A673 (cell line): ENCODE data around the gene FBXL17. TPM values are rescaled to one million over a fixed set of nuclear protein-coding genes. Genes with fewer than 3 reads are reported as not detected.

ENCODE experiments used
- BruUV-seq: library from RNA; stranded (reverse); fragments of 400-500 nt; replicated peaks from 2 replicates; lab custom pipeline; 2021; lab: Mats Ljungman, UMichigan
- CTCF ChIA-PET: fragments of 300-600 bp; sonication (Branson Sonifier 250); formaldehyde crosslinking; loops from one replicate; lab custom pipeline; 2022; ENCODE audit warnings: antibody characterized with exemption; lab: Charles Lee
- POLR2A ChIA-PET: fragments of 300-600 bp; sonication (Branson Sonifier 250); formaldehyde crosslinking; loops from one replicate; lab custom pipeline; 2022; ENCODE audit warnings: antibody characterized with exemption; ENCODE audit not compliant: low non-redundant PET; lab: Charles Lee
- DNase-seq: peaks from one replicate; pipeline ENCODE4 v3.0.0-alpha.2; 2015; ENCODE audit warnings: low spot score
- H3K27ac ChIP-seq: fragments of 200-600 bp; sonication (generic); 2 replicates; pipeline ENCODE4 v1.5.1; 2016; ENCODE audit warnings: mixed run types, low read depth, mild to moderate bottlenecking, mixed read lengths, antibody characterized with exemption, low read length; ENCODE audit not compliant: poor library complexity, severe bottlenecking
- H3K27me3 ChIP-seq: fragments of 200-600 bp; sonication (generic); replicated peaks from 2 replicates; pipeline ENCODE4 v1.6.1; 2017; ENCODE audit warnings: mixed run types, low read depth, mild to moderate bottlenecking, mixed read lengths, antibody characterized with exemption, low read length; ENCODE audit not compliant: insufficient read depth, poor library complexity
- H3K36me3 ChIP-seq: fragments of 200-600 bp; sonication (generic); 2 replicates; pipeline ENCODE4 v1.6.1; 2016; ENCODE audit warnings: mixed run types, mild to moderate bottlenecking, mixed read lengths, antibody characterized with exemption, low read length; ENCODE audit not compliant: insufficient read depth, poor library complexity, severe bottlenecking
- H3K4me1 ChIP-seq: fragments of 200-600 bp; sonication (generic); 2 replicates; pipeline ENCODE4 v1.6.1; 2017; ENCODE audit warnings: mixed run types, mild to moderate bottlenecking, mixed read lengths, antibody characterized with exemption, low read length; ENCODE audit not compliant: insufficient read depth, poor library complexity, severe bottlenecking
- H3K4me3 ChIP-seq: fragments of 200-600 bp; sonication (generic); 2 replicates; pipeline ENCODE4 v1.5.1; 2016; ENCODE audit warnings: low read depth, mixed run types, mild to moderate bottlenecking, mixed read lengths, low read length; ENCODE audit not compliant: poor library complexity, severe bottlenecking
- H3K9me3 ChIP-seq: fragments of 200-600 bp; sonication (generic); 2 replicates; pipeline ENCODE4 v1.6.1; 2016; ENCODE audit warnings: mixed run types, low read depth, mild to moderate bottlenecking, mixed read lengths, antibody characterized with exemption, low read length; ENCODE audit not compliant: poor library complexity, severe bottlenecking
- EZH2 ChIP-seq: fragments of 200-600 bp; sonication (generic); IDR thresholded peaks from 2 replicates; pipeline ENCODE4 v1.6.1; 2017; ENCODE audit warnings: borderline replicate concordance, low read depth, mild to moderate bottlenecking, mixed read lengths, antibody characterized with exemption, low read length; ENCODE audit not compliant: poor library complexity, severe bottlenecking
- intact Hi-C: fragments of 100-400 bp; cut with micrococcal nuclease; formaldehyde crosslinking; loops from one replicate; pipeline ENCODE4 v1.10.0; 2022; ENCODE audit not compliant: unreplicated experiment
- total RNA-seq: library from RNA; stranded (reverse); gene quantifications from 2 replicates; pipeline ENCODE4 v1.2.3, GENCODE V29; 2021
- TF ChIP-seq, protein P1 (sequence below): fragments of 300-800, 200-600 bp; sonication (generic); conservative IDR thresholded peaks from 2 replicates; pipeline ENCODE4 v1.5.1; 2017; ENCODE audit warnings: low read depth, mild to moderate bottlenecking, antibody characterized with exemption, low read length, moderate library complexity, mixed read lengths

Gene FBXL17
- total RNA-seq, 1 experiment from 2014 or later = 5.7 TPM

DNA sequence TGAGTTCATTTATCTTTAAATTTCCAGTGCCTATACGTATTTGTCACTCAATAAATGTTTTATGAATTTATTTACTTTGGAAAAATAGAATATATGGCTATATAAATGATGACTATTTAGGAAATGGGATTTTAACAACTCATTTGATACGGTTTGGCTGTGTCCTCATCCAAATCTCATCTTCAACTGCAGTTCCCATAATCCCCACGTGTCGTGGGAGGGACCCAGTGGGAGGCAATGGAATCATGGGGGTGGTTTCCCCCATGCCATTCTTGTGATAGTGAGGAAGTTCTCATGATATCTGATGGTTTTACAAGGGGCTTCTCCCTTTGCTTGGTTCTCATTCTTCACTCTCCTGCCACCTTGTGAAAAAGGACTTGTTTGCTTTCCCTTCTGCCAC, 523.6 kb downstream of the FBXL17 start:
- Histone ChIP-seq H3K9me3 (no peaks in the 10 kb centered on the region), H3K4me1 (no peaks in the 10 kb centered on the region), H3K27me3 (no peaks in the 10 kb centered on the region), H3K4me3 (no peak overlapping the region), H3K27ac (no peak overlapping the region), H3K36me3 (no peaks in the 10 kb centered on the region)
- ChIA-PET POLR2A (no interaction called here), CTCF (no interaction called here)
- intact Hi-C loops = no loop called here
- TF ChIP-seq, protein P1, sequence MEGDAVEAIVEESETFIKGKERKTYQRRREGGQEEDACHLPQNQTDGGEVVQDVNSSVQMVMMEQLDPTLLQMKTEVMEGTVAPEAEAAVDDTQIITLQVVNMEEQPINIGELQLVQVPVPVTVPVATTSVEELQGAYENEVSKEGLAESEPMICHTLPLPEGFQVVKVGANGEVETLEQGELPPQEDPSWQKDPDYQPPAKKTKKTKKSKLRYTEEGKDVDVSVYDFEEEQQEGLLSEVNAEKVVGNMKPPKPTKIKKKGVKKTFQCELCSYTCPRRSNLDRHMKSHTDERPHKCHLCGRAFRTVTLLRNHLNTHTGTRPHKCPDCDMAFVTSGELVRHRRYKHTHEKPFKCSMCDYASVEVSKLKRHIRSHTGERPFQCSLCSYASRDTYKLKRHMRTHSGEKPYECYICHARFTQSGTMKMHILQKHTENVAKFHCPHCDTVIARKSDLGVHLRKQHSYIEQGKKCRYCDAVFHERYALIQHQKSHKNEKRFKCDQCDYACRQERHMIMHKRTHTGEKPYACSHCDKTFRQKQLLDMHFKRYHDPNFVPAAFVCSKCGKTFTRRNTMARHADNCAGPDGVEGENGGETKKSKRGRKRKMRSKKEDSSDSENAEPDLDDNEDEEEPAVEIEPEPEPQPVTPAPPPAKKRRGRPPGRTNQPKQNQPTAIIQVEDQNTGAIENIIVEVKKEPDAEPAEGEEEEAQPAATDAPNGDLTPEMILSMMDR = no peak
- TF ChIP-seq EZH2 = no peak
- DNase-seq = peak; percentile 9
- BruUV-seq = no TSS peak

DNA sequence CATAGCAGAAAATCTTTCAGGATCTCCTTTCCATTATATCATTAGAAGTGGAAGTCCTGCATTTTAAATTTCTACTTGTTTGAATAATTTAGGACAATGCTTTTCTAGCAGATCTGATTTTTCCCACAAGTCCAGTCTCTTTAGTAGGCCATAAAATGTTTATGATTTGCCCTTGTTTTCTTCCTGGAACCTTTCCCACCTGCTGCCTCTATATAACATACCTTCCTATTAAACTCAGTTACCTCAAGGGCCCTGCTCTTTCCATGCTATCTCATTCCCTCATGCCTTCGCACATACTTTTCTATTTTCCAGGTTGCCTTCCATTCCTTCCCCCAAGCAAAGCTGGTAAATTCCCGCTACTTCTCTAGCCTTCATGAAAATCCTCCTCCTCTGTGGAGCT, 524.1 kb downstream of the FBXL17 start:
- BruUV-seq = no TSS peak
- DNase-seq = no peak
- H3K27ac ChIP-seq = no peak overlapping the region
- H3K27me3 ChIP-seq = no peaks in the 10 kb centered on the region
- intact Hi-C loops = no loop called here
- ChIA-PET POLR2A (no interaction called here), CTCF (no interaction called here)
- H3K4me3 ChIP-seq = no peak overlapping the region
- H3K4me1 ChIP-seq = no peaks in the 10 kb centered on the region
- H3K36me3 ChIP-seq = no peaks in the 10 kb centered on the region
- no peaks in the 10 kb centered on the region for H3K9me3 ChIP-seq
- TF ChIP-seq EZH2 = no peak
- TF ChIP-seq, protein P1 = no peak

DNA sequence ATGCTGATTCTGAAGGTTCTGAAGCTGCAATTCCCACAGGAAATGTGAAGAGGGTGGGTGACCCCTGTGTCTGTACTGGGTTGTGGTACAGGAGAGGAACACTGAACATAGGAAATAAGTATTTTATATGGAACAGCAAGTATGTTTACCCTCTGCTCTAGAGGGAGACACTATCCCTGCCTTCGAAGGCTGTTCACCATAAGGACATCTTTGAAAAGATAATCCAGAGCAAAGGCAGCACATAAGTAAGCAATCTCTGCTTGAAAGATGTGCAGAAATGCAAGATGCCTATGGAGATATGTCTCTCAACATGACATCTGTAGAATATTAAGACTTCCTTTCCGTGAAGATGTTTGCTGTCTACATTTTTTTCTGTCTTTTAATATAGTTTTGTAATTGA, 526.7 kb downstream of the FBXL17 start:
- TF ChIP-seq EZH2 = no peak
- TF ChIP-seq, protein P1 = no peak
- Histone ChIP-seq H3K27me3 (no peaks in the 10 kb centered on the region), H3K27ac (no peak overlapping the region), H3K4me3 (no peak overlapping the region), H3K4me1 (no peaks in the 10 kb centered on the region), H3K36me3 (no peaks in the 10 kb centered on the region), H3K9me3 (no peaks in the 10 kb centered on the region)
- no TSS peak for BruUV-seq
- intact Hi-C loops = no loop called here
- DNase-seq = no peak
- POLR2A ChIA-PET = no interaction called here
- CTCF ChIA-PET = no interaction called here
